ENCODE data around the gene TGFBR3.

DNA sequence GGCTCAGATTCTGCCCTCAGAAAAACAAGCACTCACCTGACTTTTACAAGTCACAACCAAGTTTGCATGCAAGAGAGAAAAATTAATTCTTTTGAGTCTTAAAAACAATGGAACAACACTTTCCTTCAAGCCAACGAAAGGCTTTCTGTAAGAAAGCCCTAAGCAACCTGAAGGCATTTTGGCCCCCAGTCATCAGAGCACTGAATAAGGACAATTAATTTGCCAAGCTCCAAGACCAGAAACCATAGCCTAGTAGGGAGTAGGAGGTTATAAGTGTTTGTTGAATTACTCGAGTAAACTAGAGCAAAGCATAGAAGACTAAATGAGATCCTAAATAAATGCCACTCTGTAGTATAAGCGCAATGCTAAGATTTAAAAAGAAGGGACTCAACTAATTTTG is 4.7 kb downstream of the TGFBR3 start:
- no peak for TF ChIP-seq RFX5 (IDR thresholded peaks at IDR 0.05; ENCODE audit: borderline replicate concordance, low read depth, low read length)
- TF ChIP-seq, protein P1, sequence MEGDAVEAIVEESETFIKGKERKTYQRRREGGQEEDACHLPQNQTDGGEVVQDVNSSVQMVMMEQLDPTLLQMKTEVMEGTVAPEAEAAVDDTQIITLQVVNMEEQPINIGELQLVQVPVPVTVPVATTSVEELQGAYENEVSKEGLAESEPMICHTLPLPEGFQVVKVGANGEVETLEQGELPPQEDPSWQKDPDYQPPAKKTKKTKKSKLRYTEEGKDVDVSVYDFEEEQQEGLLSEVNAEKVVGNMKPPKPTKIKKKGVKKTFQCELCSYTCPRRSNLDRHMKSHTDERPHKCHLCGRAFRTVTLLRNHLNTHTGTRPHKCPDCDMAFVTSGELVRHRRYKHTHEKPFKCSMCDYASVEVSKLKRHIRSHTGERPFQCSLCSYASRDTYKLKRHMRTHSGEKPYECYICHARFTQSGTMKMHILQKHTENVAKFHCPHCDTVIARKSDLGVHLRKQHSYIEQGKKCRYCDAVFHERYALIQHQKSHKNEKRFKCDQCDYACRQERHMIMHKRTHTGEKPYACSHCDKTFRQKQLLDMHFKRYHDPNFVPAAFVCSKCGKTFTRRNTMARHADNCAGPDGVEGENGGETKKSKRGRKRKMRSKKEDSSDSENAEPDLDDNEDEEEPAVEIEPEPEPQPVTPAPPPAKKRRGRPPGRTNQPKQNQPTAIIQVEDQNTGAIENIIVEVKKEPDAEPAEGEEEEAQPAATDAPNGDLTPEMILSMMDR (IDR thresholded peaks at IDR 0.05; ENCODE audit: control extremely low read depth in 1 of 3, insufficient read depth in 1 of 3, low read depth in 1 of 3, low read length in 3 of 3): no peak
- TF ChIP-seq EP300 (IDR thresholded peaks at IDR 0.05; ENCODE audit: borderline replicate concordance in 1 of 2, low read depth in 2 of 2, low read length in 2 of 2): no peak
- TF ChIP-seq, protein P2, sequence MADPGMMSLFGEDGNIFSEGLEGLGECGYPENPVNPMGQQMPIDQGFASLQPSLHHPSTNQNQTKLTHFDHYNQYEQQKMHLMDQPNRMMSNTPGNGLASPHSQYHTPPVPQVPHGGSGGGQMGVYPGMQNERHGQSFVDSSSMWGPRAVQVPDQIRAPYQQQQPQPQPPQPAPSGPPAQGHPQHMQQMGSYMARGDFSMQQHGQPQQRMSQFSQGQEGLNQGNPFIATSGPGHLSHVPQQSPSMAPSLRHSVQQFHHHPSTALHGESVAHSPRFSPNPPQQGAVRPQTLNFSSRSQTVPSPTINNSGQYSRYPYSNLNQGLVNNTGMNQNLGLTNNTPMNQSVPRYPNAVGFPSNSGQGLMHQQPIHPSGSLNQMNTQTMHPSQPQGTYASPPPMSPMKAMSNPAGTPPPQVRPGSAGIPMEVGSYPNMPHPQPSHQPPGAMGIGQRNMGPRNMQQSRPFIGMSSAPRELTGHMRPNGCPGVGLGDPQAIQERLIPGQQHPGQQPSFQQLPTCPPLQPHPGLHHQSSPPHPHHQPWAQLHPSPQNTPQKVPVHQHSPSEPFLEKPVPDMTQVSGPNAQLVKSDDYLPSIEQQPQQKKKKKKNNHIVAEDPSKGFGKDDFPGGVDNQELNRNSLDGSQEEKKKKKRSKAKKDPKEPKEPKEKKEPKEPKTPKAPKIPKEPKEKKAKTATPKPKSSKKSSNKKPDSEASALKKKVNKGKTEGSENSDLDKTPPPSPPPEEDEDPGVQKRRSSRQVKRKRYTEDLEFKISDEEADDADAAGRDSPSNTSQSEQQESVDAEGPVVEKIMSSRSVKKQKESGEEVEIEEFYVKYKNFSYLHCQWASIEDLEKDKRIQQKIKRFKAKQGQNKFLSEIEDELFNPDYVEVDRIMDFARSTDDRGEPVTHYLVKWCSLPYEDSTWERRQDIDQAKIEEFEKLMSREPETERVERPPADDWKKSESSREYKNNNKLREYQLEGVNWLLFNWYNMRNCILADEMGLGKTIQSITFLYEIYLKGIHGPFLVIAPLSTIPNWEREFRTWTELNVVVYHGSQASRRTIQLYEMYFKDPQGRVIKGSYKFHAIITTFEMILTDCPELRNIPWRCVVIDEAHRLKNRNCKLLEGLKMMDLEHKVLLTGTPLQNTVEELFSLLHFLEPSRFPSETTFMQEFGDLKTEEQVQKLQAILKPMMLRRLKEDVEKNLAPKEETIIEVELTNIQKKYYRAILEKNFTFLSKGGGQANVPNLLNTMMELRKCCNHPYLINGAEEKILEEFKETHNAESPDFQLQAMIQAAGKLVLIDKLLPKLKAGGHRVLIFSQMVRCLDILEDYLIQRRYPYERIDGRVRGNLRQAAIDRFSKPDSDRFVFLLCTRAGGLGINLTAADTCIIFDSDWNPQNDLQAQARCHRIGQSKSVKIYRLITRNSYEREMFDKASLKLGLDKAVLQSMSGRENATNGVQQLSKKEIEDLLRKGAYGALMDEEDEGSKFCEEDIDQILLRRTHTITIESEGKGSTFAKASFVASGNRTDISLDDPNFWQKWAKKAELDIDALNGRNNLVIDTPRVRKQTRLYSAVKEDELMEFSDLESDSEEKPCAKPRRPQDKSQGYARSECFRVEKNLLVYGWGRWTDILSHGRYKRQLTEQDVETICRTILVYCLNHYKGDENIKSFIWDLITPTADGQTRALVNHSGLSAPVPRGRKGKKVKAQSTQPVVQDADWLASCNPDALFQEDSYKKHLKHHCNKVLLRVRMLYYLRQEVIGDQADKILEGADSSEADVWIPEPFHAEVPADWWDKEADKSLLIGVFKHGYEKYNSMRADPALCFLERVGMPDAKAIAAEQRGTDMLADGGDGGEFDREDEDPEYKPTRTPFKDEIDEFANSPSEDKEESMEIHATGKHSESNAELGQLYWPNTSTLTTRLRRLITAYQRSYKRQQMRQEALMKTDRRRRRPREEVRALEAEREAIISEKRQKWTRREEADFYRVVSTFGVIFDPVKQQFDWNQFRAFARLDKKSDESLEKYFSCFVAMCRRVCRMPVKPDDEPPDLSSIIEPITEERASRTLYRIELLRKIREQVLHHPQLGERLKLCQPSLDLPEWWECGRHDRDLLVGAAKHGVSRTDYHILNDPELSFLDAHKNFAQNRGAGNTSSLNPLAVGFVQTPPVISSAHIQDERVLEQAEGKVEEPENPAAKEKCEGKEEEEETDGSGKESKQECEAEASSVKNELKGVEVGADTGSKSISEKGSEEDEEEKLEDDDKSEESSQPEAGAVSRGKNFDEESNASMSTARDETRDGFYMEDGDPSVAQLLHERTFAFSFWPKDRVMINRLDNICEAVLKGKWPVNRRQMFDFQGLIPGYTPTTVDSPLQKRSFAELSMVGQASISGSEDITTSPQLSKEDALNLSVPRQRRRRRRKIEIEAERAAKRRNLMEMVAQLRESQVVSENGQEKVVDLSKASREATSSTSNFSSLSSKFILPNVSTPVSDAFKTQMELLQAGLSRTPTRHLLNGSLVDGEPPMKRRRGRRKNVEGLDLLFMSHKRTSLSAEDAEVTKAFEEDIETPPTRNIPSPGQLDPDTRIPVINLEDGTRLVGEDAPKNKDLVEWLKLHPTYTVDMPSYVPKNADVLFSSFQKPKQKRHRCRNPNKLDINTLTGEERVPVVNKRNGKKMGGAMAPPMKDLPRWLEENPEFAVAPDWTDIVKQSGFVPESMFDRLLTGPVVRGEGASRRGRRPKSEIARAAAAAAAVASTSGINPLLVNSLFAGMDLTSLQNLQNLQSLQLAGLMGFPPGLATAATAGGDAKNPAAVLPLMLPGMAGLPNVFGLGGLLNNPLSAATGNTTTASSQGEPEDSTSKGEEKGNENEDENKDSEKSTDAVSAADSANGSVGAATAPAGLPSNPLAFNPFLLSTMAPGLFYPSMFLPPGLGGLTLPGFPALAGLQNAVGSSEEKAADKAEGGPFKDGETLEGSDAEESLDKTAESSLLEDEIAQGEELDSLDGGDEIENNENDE (IDR thresholded peaks at IDR 0.05; ENCODE audit: insufficient replicate concordance, low read length): no peak
- TF ChIP-seq KDM1A (IDR thresholded peaks at IDR 0.05; ENCODE audit: borderline replicate concordance, low read length): no peak
- TF ChIP-seq, protein P3, sequence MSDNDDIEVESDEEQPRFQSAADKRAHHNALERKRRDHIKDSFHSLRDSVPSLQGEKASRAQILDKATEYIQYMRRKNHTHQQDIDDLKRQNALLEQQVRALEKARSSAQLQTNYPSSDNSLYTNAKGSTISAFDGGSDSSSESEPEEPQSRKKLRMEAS (IDR thresholded peaks at IDR 0.05): no peak
- TF ChIP-seq POLR2A (IDR thresholded peaks at IDR 0.05; ENCODE audit: control extremely low read depth in 1 of 2, low read depth in 2 of 2, low read length in 2 of 2): no peak

Data from H1 (cell line).